ENCODE measurements around the gene PRRG4. TPM values are rescaled to one million over a fixed set of nuclear protein-coding genes. Genes with fewer than 3 reads are reported as not detected.
A peak's percentile ranks its signal among the peaks of the same experiment; 100 is the strongest.

The PRRG4 gene
- total and polyA plus RNA-seq, 2 of the 4 experiments (the other 2 are of a cell fraction): not detected

DNA sequence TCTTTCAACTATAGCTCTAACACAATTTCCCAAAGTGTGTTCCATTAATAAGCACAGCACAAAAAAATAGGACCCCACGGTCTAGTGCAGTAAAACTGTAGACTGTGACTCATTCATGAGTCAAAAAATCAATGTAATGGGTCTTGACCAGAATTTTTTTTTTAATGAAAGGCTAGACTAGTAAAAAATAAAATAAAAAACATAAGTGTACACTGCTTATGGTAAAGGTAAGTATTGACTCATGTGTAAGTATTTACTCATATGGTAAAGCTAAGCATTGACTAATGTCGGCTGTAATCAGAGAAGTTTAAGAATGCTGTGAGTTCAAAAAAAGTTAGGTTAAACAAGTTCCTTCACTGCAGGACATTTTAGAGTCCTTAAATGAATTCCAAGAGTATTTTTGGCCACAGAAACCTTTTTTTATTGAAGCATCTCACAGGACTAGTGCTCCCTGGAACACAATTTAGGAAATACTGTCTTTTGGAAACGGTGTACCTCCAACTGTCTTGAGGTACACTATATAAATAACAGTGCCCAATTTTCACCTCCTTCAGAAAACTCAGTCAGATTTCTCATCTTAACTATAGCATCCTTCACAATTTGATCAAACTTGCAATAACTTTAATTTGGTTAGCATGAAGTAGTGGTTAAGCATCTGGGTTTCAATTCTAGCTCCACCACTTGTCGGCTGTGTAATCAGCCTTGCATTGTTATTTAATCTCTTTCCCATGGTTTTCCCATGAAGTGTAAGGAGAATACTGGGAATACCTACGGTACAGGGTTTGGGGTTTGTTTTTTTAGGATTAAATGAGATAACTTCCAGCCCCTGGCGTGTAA is 37.4 kb upstream of the PRRG4 start:
- ChIA-PET CTCF (no interaction called here), POLR2A (ENCODE audit: unreplicated experiment) (no interaction called here)
- Histone ChIP-seq H4K5ac (ENCODE audit: low read depth, low read length) (no peak overlapping the region), H2AFZ (replicated peaks; ENCODE audit: low read length, poor library complexity) (no peak overlapping the region), H4K8ac (ENCODE audit: low read depth in 2 of 2, low read length in 2 of 2) (no peak overlapping the region), H3K9ac (ENCODE audit: low read depth, low read length) (no peak overlapping the region), H4K20me1 (ENCODE audit: insufficient read depth, low read length) (no peaks in the 10 kb centered on the region), H3K79me1 (ENCODE audit: low read depth in 1 of 2, low read length in 2 of 2) (no peaks in the 10 kb centered on the region), H3K4me2 (ENCODE audit: low read depth, low read length) (no peak overlapping the region), H2BK5ac (ENCODE audit: low read depth, low read length, poor library complexity, severe bottlenecking) (no peak overlapping the region), H3K9me1 (ENCODE audit: insufficient read depth, low read length) (no peaks in the 10 kb centered on the region), H3K27me3 (ENCODE audit: control insufficient read depth, insufficient read depth, low read length) (peaks cover 2% of the 10 kb centered on the region; the same call in 1 of the 2 replicates), H4K91ac (ENCODE audit: insufficient read depth, low read depth, low read length) (no peak overlapping the region), H3K36me3 (ENCODE audit: control insufficient read depth, insufficient read depth, low read length) (no peaks in the 10 kb centered on the region), H3K23ac (ENCODE audit: low read depth, low read length) (no peak overlapping the region), H2BK120ac (ENCODE audit: low read depth, low read length) (no peak overlapping the region), H3K18ac (ENCODE audit: low read depth, low read length) (no peak overlapping the region), H3K9me3 (ENCODE audit: control insufficient read depth, insufficient read depth, low read length) (no peaks in the 10 kb centered on the region), H2BK15ac (ENCODE audit: low read depth, low read length) (no peak overlapping the region), H2AK9ac (replicated peaks; ENCODE audit: low read depth, low read length, poor library complexity) (no peak overlapping the region), H3K4me3 (ENCODE audit: insufficient read depth, low read depth, low read length) (no peak overlapping the region), H3K56ac (ENCODE audit: extremely low read depth, insufficient read depth, low read length) (no peak overlapping the region), H2AK5ac (ENCODE audit: low read depth, low read length) (no peak overlapping the region), H3K27ac (ENCODE audit: insufficient read depth, low read length) (no peak overlapping the region), H2BK20ac (ENCODE audit: low read depth, low read length) (no peak overlapping the region), H3K4me1 (ENCODE audit: control insufficient read depth, insufficient read depth, low read length) (no peaks in the 10 kb centered on the region), H3K14ac (replicated peaks; ENCODE audit: low read depth, low read length) (no peak overlapping the region), H3K4ac (ENCODE audit: low read depth, low read length) (no peak overlapping the region)
- ATAC-seq (ENCODE audit: low read depth) (peak; percentile 37), DNase-seq (no peak)
- in situ Hi-C loops (cut with MboI; ENCODE audit: low sequenced_read_pairs) (no loop called here), intact Hi-C loops (cut with micrococcal nuclease) (loop anchor here (5.0 kb wide), 2 partner anchors 80 to 265 kb away; no protein-coding TSS in a partner anchor), dilution Hi-C loops (cut with HindIII; ENCODE audit: low sequenced_read_pairs, unreplicated experiment) (no loop called here)
- BruUV-seq (replicated peaks): no TSS peak
- no CpG with 5 or more reads among the region's 6 CpGs for WGBS, 2 experiments (ENCODE audit: extremely low coverage in 2 of 2, insufficient read length in 1 of 2)
- TF ChIP-seq, protein P1, sequence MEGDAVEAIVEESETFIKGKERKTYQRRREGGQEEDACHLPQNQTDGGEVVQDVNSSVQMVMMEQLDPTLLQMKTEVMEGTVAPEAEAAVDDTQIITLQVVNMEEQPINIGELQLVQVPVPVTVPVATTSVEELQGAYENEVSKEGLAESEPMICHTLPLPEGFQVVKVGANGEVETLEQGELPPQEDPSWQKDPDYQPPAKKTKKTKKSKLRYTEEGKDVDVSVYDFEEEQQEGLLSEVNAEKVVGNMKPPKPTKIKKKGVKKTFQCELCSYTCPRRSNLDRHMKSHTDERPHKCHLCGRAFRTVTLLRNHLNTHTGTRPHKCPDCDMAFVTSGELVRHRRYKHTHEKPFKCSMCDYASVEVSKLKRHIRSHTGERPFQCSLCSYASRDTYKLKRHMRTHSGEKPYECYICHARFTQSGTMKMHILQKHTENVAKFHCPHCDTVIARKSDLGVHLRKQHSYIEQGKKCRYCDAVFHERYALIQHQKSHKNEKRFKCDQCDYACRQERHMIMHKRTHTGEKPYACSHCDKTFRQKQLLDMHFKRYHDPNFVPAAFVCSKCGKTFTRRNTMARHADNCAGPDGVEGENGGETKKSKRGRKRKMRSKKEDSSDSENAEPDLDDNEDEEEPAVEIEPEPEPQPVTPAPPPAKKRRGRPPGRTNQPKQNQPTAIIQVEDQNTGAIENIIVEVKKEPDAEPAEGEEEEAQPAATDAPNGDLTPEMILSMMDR (conservative IDR thresholded peaks at IDR 0.05; ENCODE audit: low read depth, low read length): no peak
- TF ChIP-seq MAFK (IDR thresholded peaks at IDR 0.05; ENCODE audit: low read depth, low read length) (no peak), RCOR1 (IDR thresholded peaks at IDR 0.05; ENCODE audit: insufficient replicate concordance, low read length) (no peak), MAZ (IDR thresholded peaks at IDR 0.05; ENCODE audit: borderline replicate concordance, low read depth, low read length) (no peak), SMC3 (IDR thresholded peaks at IDR 0.05; ENCODE audit: low read depth, low read length) (no peak), BHLHE40 (IDR thresholded peaks at IDR 0.05; ENCODE audit: low read depth, low read length) (no peak), CHD1 (IDR thresholded peaks at IDR 0.05; ENCODE audit: low read depth, low read length) (no peak), NFE2L2 (IDR thresholded peaks at IDR 0.05; ENCODE audit: low read depth, low read length) (no peak), RAD21 (IDR thresholded peaks at IDR 0.05; ENCODE audit: low read length) (no peak), RFX5 (IDR thresholded peaks at IDR 0.05; ENCODE audit: low read depth, low read length) (no peak), CEBPB (IDR thresholded peaks at IDR 0.05; ENCODE audit: low read depth, low read length) (no peak), FOS (IDR thresholded peaks at IDR 0.05; ENCODE audit: low read depth, low read length) (no peak), POLR2A (IDR thresholded peaks at IDR 0.05; ENCODE audit: low read depth, low read length) (no peak)
- TF ChIP-seq, protein P2, sequence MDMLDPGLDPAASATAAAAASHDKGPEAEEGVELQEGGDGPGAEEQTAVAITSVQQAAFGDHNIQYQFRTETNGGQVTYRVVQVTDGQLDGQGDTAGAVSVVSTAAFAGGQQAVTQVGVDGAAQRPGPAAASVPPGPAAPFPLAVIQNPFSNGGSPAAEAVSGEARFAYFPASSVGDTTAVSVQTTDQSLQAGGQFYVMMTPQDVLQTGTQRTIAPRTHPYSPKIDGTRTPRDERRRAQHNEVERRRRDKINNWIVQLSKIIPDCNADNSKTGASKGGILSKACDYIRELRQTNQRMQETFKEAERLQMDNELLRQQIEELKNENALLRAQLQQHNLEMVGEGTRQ (IDR thresholded peaks at IDR 0.05; ENCODE audit: low read depth, low read length): no peak
- TF ChIP-seq, protein P3, sequence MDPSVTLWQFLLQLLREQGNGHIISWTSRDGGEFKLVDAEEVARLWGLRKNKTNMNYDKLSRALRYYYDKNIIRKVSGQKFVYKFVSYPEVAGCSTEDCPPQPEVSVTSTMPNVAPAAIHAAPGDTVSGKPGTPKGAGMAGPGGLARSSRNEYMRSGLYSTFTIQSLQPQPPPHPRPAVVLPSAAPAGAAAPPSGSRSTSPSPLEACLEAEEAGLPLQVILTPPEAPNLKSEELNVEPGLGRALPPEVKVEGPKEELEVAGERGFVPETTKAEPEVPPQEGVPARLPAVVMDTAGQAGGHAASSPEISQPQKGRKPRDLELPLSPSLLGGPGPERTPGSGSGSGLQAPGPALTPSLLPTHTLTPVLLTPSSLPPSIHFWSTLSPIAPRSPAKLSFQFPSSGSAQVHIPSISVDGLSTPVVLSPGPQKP (IDR thresholded peaks at IDR 0.05; ENCODE audit: borderline replicate concordance, low read depth, low read length): no peak

Data from IMR-90 (cell line).